Measurements from ENCODE around the gene PTH1R. TPM values are rescaled to one million over a fixed set of nuclear protein-coding genes. Genes with fewer than 3 reads are reported as not detected.

PTH1R gene
- total RNA-seq, 2 donors from 2014 or later = 5.8 to 17.9 TPM

GRCh38 chr3:46917257-46917656, 39.7 kb downstream of the PTH1R start:
- intact Hi-C loops (cut with DNase I) = loop anchor here in 1 of 2 donors (10.0 kb wide), 1 partner anchor 1058 kb away; no protein-coding TSS in a partner anchor
- peak; percentile 38 for DNase-seq (ENCODE audit: low spot score)

DNA sequence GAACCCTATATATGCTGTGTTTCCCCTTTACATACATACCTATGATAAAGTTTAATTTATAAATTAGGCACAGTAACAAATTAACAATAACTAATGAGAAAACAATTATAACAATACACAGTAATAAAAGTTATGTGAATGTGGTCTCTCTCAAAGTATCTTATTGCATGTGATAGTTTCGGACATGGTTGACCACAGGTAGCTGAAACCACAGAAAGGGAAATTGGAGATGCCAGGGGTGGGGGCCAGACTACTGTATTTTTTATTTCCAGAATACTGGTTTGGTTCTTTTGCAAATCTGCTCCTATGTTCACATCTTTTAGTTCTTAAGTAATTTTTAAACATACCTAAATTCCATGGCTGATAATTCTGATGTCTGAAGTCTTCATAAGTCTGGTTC, 40.7 kb downstream of the PTH1R start:
- no peak for DNase-seq (ENCODE audit: low spot score)
- intact Hi-C loops (cut with DNase I) = loop anchor here in 1 of 2 donors (10.0 kb wide), 1 partner anchor 1057 kb away; no protein-coding TSS in a partner anchor

- intact Hi-C loops (cut with DNase I) = loop anchor here in 1 of 2 donors (10.0 kb wide), 1 partner anchor 1056 kb away; no protein-coding TSS in a partner anchor
- peak; percentile 22 for DNase-seq (ENCODE audit: low spot score)
Measured at GRCh38 chr3:46918634-46919033, 41.1 kb downstream of the PTH1R start.

- peak; percentile 64 for DNase-seq (ENCODE audit: low spot score)
- intact Hi-C loops (cut with DNase I) = loop anchor here (5.0 to 10.0 kb wide), 2 partner anchors 76 to 244 kb away; partner anchors contain the start of gene SETD2 (in 1 of the 2)
Measured at GRCh38 chr3:46921041-46921440, 43.5 kb downstream of the PTH1R start.

- intact Hi-C loops (cut with DNase I) = loop anchor here (5.0 to 10.0 kb wide), 2 partner anchors 75 to 243 kb away; partner anchors contain the start of gene SETD2 (in 1 of the 2)
- peak; percentile 53 for DNase-seq (ENCODE audit: low spot score)
Measured at GRCh38 chr3:46921871-46922271, 44.4 kb downstream of the PTH1R start.

GRCh38 chr3:46922426-46922825, 44.9 kb downstream of the PTH1R start:
- intact Hi-C loops (cut with DNase I) = loop anchor here (5.0 to 10.0 kb wide), 2 partner anchors 75 to 242 kb away; partner anchors contain the start of gene SETD2 (in 1 of the 2)
- DNase-seq (ENCODE audit: low spot score) = peak; percentile 38

GRCh38 chr3:46922871-46923558, 45.5 kb downstream of the PTH1R start:
- intact Hi-C loops (cut with DNase I) = loop anchor here (5.0 to 10.0 kb wide), 2 partner anchors 74 to 242 kb away; partner anchors contain the start of gene SETD2 (in 1 of the 2)
- peak; percentile 73 for DNase-seq (ENCODE audit: low spot score)

- peak; percentile 81 for DNase-seq (ENCODE audit: low spot score)
- intact Hi-C loops (cut with DNase I) = loop anchor here (5.0 to 10.0 kb wide), 2 partner anchors 74 to 241 kb away; partner anchors contain the start of gene SETD2 (in 1 of the 2)
Measured at GRCh38 chr3:46923559-46924350, 46.2 kb downstream of the PTH1R start.

DNA sequence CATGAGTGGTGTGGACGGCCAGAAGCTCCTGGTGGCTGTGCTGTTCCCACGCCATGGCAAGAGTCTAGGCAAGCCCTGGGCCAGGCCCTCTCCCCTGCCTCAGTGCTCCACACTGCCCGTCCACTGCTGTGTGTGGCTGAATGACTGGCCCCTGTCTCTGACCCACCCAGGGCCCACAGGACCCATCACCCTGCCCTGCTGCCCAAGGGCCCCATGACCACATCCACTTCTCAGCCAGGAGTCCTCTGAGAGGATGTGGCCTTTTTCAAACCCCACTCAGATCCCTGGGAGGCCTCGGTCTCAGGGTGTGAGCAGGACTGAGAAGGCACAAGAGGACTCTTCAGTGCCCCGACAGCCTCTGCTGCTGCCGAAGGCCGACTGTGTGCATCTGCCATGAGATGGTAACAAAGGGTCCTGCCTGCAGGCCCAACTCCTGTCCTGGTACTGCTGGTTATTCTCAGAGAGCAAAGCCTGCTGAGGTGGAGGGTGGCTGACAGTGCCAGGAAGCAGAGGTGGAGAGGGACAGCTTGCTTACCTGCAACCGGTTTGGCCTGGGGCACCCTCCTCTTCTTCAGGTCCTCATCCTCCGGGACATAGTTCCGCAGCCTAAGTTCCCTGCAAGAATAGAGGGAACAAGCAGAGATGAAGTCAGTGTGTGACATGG, 47.5 kb downstream of the PTH1R start:
- peak; percentile 70 for DNase-seq (ENCODE audit: low spot score)

GRCh38 chr3:46925585-46925934, 48.0 kb downstream of the PTH1R start:
- intact Hi-C loops (cut with DNase I) = loop anchor here in 1 of 2 donors (10.0 kb wide), 1 partner anchor 239 kb away; the partner anchor contains the start of gene SETD2
- peak; percentile 72 for DNase-seq (ENCODE audit: low spot score)

More for the DNA sequence above, 47.5 kb downstream of the PTH1R start:
- intact Hi-C loops (cut with DNase I) = loop anchor here (5.0 to 10.0 kb wide), 2 partner anchors 72 to 240 kb away; partner anchors contain the start of gene SETD2 (in 1 of the 2)

- intact Hi-C loops (cut with DNase I) = loop anchor here in 1 of 2 donors (10.0 kb wide), 1 partner anchor 239 kb away; the partner anchor contains the start of gene SETD2
- DNase-seq (ENCODE audit: low spot score) = peak; percentile 78
Measured at GRCh38 chr3:46926039-46926438, 48.5 kb downstream of the PTH1R start.

DNA sequence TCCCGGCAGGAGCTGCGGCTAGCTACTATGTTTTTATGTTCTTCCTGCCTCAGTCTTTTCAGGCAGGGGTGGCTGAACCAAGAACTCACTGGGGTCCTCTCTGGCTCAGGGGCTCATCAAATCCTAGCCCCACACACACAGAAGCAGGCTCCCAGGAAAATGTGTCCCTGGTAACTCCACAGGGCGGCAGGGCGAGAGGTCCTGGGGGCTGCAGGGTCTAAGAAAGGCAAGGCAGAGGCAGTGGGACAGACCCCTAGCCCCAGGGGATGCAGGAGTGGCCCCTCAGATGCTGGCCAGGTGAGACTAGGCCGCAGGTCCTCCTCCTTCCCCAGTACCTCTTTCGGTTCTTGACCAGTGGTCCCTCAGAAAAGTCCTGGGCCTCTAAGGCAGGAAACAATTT, 48.9 kb downstream of the PTH1R start:
- DNase-seq (ENCODE audit: low spot score) = no peak
- intact Hi-C loops (cut with DNase I) = loop anchor here in 1 of 2 donors (10.0 kb wide), 1 partner anchor 238 kb away; the partner anchor contains the start of gene SETD2

DNA sequence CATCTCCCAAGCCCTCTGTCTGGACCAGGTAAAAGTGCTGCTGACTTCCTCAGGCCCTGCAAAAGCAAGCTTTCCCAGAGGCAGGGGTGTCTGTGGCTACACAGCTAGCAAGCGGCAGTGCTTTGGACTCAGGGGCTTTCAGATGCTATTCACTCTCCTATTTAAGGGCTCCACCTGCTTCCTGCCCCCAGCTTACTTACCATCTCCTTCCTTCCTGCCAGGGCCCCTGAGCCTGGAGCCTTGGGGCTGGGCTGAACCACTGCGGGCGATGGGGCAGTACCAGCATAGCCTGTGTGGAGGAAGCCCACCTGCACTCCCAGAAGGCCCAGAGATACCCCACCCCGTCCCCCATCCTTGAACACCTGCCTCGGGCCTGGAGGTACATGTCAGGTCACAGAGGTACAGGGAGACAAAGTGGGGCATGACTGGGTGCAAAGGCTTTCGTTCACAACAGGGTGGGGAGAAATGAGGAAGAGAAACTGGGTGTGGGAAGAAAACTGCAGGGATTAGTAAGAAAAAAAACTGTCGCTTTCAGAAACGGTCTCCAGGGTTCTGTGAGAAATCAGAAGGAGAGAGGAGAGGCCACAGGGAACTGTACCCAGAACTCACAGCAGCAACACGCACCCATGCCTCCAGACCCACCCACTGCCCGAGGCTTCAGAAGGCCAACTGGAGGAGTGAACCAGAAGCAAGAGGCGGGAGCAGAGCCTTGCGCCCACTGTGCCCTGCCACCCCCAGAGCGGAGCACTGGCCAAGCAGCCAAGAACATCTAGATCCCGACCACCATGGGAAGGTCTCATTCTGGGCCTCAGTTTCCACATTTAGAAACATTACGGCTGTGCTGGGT, 49.6 kb downstream of the PTH1R start:
- intact Hi-C loops (cut with DNase I) = loop anchor here in 1 of 2 donors (10.0 kb wide), 1 partner anchor 238 kb away; the partner anchor contains the start of gene SETD2
- peak; percentile 78 for DNase-seq (ENCODE audit: low spot score)

GRCh38 chr3:46927718-46928073, 50.2 kb downstream of the PTH1R start:
- peak; percentile 57 for DNase-seq (ENCODE audit: low spot score)
- intact Hi-C loops (cut with DNase I) = loop anchor here in 1 of 2 donors (10.0 kb wide), 1 partner anchor 237 kb away; the partner anchor contains the start of gene SETD2

DNA sequence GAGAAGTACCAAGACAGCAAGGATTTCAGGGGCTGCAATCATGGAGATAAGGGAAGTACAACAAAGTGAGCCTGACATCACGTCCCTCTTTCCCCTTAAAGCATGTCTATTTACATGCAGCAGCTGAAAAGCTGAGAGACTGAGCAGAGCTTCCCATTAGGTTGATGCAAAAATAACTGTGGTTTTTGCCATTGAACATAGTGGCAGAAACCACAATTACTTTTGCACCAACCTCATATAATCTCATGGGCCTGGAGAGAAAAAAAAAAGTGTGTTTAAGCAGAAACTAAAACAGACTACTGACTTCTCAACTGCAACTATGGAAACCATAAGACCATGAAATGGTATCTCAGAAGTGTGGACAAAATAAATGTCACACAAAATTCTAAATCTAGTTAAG, 50.8 kb downstream of the PTH1R start:
- intact Hi-C loops (cut with DNase I) = loop anchor here in 1 of 2 donors (10.0 kb wide), 1 partner anchor 237 kb away; the partner anchor contains the start of gene SETD2
- DNase-seq (ENCODE audit: low spot score) = no peak

DNA sequence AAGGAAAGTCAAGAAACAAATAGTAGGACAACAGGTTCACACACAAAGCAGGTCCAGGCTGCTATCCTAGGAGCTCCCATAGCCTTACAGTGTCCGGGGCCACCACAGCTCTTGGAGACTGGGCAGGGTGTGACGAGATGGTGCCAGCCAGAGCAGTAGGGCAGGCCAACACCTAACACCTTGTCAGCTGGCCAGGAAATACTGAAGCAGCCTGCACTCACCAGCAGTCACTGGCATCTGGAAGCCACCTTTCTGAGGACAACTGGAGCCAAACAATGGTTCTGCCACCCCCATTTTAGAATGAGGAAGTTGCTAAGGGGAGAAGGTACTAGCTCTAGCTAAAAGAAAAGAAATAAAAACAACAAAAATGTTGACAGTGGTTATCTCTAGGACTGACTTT, 51.8 kb downstream of the PTH1R start:
- peak; percentile 31 for DNase-seq (ENCODE audit: low spot score)
- intact Hi-C loops (cut with DNase I) = loop anchor here in 1 of 2 donors (10.0 kb wide), 1 partner anchor 235 kb away; the partner anchor contains the start of gene SETD2

- intact Hi-C loops (cut with DNase I) = no loop called here
- DNase-seq (ENCODE audit: low spot score) = peak; percentile 84
Measured at GRCh38 chr3:46930166-46930944, 52.8 kb downstream of the PTH1R start.

Measured in posterior vena cava (tissue), 2 donors.